ENCODE results near the gene P2RY13. TPM values are rescaled to one million over a fixed set of nuclear protein-coding genes. Genes with fewer than 3 reads are reported as not detected.

Gene P2RY13
- total and polyA plus RNA-seq, 2 of the 13 experiments (the other 11 are each of a cell fraction or from before 2014, with no cell fraction given) = not detected

- Histone ChIP-seq H3K4me1 (ENCODE audit: insufficient read depth, low read length) (no peaks in the 10 kb centered on the region), H2AFZ (ENCODE audit: low read length) (no peak overlapping the region), H4K20me1 (ENCODE audit: insufficient read depth, low read length) (no peaks in the 10 kb centered on the region), H3K4me3 (replicated peaks in 1 of 3; ENCODE audit: insufficient read depth in 1 of 3, low read depth in 2 of 3, low read length in 3 of 3) (no peak overlapping the region), H3K4me2 (ENCODE audit: low read depth, low read length) (no peak overlapping the region), H3K9ac (ENCODE audit: insufficient read depth, low read depth, low read length) (no peak overlapping the region), H3K36me3 (replicated peaks in 1 of 2; ENCODE audit: control insufficient read depth in 1 of 2, insufficient read depth in 2 of 2, low read length in 2 of 2) (no peaks in the 10 kb centered on the region), H3K27ac (ENCODE audit: extremely low read length, insufficient read depth, low read length) (no peak overlapping the region), H3K27me3 (ENCODE audit: control insufficient read depth in 1 of 2, insufficient read depth in 2 of 2, low read length in 2 of 2) (no peaks in the 10 kb centered on the region), H3K79me2 (ENCODE audit: insufficient read depth, low read length) (no peaks in the 10 kb centered on the region), H3K9me3 (ENCODE audit: low read length) (no peaks in the 10 kb centered on the region)
- intact Hi-C loops (cut with micrococcal nuclease; ENCODE audit: unreplicated experiment) (no loop called here), in situ Hi-C loops (cut with HindIII; ENCODE audit: extremely low pct_ligation_motif_present, low pct_unique_long_range_greater_than_20kb) (no loop called here)
- BruUV-seq (replicated peaks) = no TSS peak
- TF ChIP-seq, protein P1, sequence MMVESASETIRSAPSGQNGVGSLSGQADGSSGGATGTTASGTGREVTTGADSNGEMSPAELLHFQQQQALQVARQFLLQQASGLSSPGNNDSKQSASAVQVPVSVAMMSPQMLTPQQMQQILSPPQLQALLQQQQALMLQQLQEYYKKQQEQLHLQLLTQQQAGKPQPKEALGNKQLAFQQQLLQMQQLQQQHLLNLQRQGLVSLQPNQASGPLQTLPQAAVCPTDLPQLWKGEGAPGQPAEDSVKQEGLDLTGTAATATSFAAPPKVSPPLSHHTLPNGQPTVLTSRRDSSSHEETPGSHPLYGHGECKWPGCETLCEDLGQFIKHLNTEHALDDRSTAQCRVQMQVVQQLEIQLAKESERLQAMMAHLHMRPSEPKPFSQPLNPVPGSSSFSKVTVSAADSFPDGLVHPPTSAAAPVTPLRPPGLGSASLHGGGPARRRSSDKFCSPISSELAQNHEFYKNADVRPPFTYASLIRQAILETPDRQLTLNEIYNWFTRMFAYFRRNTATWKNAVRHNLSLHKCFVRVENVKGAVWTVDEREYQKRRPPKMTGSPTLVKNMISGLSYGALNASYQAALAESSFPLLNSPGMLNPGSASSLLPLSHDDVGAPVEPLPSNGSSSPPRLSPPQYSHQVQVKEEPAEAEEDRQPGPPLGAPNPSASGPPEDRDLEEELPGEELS (CRISPR knock-in tag; IDR thresholded peaks at IDR 0.05) = no peak
- TF ChIP-seq KAT2B (IDR thresholded peaks at IDR 0.05; ENCODE audit: borderline replicate concordance, low read depth, low read length) (no peak), ZBTB39 (CRISPR knock-in tag; IDR thresholded peaks at IDR 0.05) (no peak), MATR3 (CRISPR knock-in tag; IDR thresholded peaks at IDR 0.05) (no peak)
- TF ChIP-seq, protein P2, sequence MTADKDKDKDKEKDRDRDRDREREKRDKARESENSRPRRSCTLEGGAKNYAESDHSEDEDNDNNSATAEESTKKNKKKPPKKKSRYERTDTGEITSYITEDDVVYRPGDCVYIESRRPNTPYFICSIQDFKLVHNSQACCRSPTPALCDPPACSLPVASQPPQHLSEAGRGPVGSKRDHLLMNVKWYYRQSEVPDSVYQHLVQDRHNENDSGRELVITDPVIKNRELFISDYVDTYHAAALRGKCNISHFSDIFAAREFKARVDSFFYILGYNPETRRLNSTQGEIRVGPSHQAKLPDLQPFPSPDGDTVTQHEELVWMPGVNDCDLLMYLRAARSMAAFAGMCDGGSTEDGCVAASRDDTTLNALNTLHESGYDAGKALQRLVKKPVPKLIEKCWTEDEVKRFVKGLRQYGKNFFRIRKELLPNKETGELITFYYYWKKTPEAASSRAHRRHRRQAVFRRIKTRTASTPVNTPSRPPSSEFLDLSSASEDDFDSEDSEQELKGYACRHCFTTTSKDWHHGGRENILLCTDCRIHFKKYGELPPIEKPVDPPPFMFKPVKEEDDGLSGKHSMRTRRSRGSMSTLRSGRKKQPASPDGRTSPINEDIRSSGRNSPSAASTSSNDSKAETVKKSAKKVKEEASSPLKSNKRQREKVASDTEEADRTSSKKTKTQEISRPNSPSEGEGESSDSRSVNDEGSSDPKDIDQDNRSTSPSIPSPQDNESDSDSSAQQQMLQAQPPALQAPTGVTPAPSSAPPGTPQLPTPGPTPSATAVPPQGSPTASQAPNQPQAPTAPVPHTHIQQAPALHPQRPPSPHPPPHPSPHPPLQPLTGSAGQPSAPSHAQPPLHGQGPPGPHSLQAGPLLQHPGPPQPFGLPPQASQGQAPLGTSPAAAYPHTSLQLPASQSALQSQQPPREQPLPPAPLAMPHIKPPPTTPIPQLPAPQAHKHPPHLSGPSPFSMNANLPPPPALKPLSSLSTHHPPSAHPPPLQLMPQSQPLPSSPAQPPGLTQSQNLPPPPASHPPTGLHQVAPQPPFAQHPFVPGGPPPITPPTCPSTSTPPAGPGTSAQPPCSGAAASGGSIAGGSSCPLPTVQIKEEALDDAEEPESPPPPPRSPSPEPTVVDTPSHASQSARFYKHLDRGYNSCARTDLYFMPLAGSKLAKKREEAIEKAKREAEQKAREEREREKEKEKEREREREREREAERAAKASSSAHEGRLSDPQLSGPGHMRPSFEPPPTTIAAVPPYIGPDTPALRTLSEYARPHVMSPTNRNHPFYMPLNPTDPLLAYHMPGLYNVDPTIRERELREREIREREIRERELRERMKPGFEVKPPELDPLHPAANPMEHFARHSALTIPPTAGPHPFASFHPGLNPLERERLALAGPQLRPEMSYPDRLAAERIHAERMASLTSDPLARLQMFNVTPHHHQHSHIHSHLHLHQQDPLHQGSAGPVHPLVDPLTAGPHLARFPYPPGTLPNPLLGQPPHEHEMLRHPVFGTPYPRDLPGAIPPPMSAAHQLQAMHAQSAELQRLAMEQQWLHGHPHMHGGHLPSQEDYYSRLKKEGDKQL (CRISPR knock-in tag; IDR thresholded peaks at IDR 0.05; ENCODE audit: low read depth) = no peak
- ChIA-PET CTCF (ENCODE audit: low intra/inter-chr PET ratio, low total read pairs) (no interaction called here), POLR2A (no interaction called here)
- FAIRE-seq (no peak), DNase-seq (ENCODE audit: low spot score) (no peak), ATAC-seq (no peak)
- 23% methylated on average over 2 of the region's 2 CpGs for WGBS (ENCODE audit: low lambda C conversion rate)
Observed at GRCh38 chr3:151297429-151297828, 31.9 kb downstream of the P2RY13 start.
